Suppressor macrophage (primary cell): Measurements from ENCODE around the gene OSGIN1.

Source experiments
- DNase-seq, 4 experiments: peaks; one replicate each; pipeline ENCODE4 v3.0.0-alpha.2; 2020 to 2022
- total RNA-seq, 17 experiments: gene quantifications; one replicate each; lab custom pipeline; 2026; ENCODE audit warnings: mixed read lengths in 6 of 17, inconsistent platforms in 3 of 17; lab: John Stamatoyannopoulos, UW

Gene OSGIN1, protein sequence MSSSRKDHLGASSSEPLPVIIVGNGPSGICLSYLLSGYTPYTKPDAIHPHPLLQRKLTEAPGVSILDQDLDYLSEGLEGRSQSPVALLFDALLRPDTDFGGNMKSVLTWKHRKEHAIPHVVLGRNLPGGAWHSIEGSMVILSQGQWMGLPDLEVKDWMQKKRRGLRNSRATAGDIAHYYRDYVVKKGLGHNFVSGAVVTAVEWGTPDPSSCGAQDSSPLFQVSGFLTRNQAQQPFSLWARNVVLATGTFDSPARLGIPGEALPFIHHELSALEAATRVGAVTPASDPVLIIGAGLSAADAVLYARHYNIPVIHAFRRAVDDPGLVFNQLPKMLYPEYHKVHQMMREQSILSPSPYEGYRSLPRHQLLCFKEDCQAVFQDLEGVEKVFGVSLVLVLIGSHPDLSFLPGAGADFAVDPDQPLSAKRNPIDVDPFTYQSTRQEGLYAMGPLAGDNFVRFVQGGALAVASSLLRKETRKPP
- 1.6 to 33.0 (median 12.7) reads per million in 17 experiments for total RNA-seq

DNA sequence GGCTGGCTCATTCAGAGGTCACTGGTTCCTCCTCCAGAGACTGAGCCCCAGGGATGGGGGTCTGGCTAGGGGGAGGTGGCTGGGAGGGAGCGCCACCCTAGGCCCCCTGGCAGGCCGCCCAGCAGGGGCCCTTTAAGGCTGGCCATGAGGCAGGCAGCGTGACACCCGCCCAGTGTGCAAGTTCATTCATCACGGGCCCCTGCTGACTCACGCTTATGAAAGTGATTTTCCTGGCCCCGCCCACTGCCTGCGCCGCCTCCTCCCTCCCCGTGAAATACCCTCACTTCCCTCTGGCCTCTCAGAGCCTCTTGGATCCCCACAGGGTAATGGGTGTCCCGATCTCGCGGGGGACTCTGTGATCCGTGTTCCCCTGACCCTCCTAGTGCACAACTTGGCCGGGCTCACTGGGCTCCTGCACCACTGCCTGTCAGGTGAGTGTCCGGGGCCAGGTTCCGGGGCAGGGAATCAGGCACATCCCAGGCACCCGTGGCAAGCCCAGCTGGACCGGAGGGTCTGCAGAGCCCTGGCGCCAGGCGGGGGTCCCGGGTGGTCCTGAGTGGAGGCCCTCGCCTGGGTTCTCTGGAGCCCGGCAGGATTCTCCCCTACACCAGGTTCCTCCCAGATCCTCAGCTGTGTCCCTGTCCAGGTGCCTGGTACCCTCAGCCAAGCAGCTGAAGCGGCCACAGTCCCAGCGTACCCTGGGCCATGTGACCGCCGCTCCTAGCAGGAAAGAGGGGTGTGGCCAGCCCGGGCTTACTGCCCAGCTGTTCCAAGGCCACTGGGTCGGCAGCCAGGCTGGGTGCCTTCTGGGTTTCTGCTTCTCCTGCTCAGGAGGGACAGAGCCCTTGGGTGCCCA lies at the start of gene OSGIN1:
OSGIN1 (plus strand) TSS at position 301 of the 856 bp plus-strand sequence. CDS start 4,432 bp downstream, outside the sequence.
- DNase-seq, result peak; percentile 97 to 98 (median 98)

DNA sequence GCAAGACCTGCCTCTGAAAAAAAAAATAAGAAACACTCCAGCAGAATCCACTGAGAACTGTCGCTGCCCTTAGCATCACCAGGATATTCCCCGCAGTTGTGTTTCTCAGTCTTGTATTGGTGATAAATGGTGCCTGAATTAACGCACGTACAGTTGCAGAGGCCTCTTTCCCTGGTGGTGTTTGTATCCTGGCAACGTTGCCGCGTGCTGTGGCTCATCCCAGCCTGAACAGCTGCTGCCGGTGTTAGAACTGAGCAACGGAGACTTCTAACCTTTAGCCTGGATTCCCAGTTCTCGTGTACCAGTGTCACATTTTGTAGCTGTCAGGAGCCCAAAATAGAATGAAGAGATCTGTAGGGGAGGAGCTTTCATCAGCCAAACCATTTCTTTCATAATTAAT lies 49.3 kb upstream of the OSGIN1 start:
- DNase-seq, result no peak

DNA sequence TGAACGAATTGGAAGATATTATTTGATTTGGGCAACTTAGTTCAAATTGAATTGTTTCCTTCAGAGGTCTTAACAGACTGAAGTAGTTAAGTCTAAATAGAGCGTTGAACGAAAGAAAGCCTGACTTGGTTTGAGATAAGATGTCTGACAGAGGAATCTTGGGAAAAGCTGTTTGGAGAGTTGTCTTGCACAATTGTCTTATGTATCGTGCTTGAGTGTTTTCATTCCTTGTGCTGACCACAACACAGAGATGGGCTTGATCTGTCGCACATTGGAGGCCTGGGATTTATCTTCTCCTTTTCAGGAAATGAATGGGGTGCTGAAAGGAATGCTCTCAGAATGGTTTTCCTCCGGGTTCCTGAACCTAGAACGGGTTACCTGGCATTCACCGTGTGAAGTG lies 46.4 kb upstream of the OSGIN1 start:
- DNase-seq, result no peak

DNA sequence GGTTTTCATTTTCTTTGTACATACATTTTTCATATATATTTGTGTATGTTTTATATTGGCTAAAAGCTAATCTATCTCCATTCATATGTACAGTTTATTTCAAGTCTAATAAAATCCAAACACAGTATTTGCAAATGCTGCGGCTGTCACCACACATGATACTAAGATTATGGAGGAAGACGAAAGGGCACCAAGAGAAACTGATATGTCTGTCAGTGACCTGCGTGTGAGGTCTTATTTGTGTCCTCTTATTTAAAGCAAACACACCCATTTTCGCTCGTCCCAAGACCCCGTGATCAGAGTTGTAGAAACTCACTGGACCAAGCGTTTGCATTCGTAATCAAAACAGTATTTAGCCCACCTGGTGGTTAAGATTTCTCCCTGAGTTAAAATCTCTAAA lies 45.9 kb upstream of the OSGIN1 start:
- no peak for DNase-seq

DNA sequence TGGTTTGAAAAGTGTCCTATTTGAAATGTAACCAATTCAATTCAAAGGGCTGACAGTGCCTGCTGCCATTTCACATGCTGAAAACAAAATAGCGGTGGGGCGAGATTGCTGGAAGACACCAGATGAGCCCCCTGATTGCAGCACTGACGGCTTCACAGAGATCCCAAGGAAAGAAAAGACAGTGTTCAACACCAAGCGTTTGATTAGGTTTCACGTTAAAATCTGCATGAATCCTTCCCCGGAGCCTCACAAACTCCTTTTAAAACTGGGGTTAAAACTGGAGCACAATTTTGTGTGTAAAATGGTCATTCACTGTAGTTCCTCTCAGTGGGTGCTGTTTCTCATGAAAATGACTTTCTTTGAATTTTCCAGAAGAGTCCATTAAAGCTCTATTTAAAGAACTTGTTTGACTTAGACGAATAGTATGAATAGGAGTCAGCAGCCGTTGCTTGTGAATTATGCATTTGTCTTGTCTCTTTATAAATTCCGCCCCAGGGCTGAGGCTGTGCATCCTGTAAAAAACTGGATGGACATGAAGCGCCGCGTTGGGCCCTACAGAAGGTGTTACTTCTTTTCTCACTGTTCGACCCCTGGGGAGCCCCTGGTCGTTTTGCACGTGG lies 45.3 kb upstream of the OSGIN1 start:
- no peak for DNase-seq

DNA sequence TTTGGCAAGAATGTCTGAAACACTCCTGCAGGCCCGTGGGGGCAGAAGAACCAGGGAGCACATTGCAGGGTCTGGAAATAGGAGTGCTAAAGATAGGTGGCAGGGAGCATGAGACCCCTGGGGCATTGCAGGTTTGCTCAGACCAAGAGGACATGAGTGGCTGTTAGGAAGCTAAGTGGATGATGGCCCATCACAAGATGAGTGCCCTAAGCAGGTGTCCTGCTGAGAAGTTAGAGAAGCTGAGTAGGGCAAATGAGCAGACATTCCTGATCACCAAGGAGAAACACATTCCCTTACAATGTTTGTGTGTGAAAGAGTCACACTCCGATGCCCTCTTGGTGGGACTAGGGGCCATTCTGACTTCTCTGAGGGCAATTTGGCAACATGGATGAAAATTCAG lies 44.2 kb upstream of the OSGIN1 start:
- no peak for DNase-seq

DNA sequence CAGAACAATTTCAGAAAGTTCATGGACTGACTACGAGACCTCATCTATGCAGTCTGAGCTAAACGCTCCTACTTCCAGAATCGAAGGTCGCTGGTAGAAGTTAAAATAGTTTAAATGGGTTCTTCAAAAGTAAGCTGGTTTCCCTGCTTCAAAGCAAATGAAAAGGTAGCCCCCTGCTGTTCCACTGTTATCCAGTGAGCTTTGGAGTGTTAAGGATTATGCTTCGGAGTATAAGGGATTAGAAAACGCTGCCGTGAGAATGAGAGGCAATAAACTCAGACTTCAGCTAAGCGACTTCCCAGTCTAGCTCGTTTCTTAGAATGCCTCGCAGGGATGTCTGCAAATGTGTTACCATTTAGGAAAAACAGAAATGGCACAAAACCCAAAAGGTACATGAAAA lies 41.8 kb upstream of the OSGIN1 start:
- no peak for DNase-seq

DNA sequence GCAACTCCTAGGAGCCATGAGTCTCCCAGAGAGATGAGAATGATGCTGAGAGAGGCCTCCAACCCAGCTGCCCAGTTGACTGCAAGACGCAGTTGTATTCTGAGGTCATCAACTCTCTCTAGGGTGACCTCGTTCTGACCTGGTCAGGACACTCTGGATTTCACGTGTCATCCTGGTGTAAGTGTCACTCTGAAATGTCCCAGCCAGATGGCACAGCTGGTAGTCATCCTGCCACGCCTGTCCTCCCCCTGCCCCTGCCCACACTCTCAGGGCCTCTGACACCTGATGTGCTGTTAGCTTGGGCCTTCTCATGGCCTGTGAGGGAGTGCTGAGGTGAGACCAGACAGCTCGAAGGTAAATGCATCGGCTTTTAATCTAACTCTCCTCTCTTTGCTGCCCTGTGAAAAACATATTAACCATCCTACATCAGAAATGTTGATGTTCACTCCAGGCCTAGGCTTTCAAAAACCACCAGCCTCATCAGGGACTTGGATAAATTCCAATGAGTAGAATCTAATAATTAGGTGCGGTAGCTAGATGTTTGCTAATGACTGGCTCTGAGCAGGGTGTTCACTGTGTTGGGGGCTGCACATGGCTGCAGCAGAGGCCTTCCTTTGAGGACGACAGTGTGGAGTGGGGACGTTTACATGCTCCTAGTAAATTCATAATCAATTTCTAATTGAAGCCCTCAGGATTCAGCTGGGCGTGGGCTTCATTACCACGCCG lies 40.4 kb upstream of the OSGIN1 start:
- DNase-seq, result no peak

DNA sequence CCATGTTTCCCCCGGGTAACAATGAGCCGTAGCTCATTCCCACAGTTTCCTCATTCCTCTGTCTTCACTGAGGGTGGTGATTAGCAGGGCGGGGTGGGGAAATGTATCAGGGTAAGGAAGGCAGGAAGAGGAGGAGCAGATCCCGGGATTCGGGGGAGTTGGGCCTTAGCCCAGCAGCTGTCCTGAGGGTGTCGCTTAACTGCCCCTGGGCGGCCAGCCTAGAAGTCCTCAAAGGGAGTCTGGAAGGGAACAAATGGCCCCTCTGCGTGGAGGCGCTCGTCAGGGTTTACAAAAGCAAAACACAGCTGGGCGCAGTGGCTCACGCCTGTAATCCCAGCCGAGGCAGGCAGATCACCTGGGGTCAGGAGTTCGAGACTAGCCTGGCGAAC lies 39.8 kb upstream of the OSGIN1 start:
- DNase-seq, result no peak

DNA sequence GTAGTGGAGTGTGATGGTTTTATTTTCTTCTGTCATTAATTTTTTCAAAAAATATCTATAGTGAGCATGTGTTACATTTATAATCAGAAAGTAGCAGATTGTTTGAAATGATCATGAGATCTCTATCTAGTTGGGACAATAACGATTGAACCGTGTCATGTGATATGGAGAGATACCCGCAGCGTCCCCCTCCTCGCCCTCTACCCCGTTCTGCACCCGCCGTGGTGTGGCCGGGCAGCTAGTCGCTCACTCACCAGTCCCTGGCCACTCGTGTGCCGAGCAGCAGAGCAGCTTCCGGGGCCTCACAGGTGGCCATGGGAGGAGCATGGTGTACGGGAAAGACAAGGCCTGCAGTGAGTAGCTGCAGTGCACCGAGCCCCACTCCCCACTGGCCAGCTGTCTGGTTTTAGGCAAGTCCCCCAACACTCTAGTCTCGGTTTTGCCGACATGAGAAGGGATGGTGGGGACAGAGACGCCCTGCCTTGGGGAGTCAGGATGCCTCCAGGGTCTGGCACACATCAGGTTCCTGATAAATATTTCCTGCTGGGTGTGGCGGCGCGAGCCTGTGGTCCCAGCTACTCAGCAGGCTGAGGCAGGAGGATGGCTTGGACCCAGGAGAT lies 38.8 kb upstream of the OSGIN1 start:
- DNase-seq, result no peak

DNA sequence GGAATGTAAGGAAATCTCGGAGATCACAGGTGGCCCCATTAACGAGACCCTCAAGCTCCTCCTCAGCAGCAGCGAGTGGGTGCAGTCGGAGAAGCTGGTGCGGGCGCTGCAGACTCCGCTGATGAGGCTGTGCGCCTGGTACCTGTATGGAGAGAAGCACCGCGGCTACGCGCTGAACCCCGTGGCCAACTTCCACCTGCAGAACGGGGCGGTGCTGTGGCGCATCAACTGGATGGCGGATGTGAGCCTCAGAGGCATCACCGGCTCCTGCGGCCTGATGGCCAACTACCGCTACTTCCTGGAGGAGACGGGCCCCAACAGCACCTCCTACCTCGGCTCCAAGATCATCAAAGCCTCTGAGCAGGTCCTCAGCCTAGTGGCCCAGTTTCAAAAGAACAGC lies 38.0 kb upstream of the OSGIN1 start:
- DNase-seq, result no peak

DNA sequence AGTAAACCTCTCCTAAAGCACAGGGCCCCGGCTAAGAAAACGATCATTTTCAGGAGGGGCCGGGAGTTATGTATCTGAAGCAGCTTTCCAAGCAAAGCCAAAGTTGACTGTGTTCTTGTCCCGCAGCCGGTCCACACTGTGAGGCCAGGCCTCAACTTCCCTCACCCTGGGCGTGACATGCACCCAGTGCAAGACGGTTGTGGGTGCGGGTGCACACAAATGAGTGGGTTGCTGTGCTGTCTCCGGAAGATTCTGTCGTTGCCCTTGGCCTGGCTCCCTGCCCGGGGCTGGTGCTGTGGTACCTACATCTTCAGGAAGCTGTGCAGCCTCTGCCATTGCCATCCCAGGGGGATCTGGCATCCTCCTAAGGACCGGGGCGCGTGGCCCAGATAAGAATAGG lies 37.5 kb upstream of the OSGIN1 start:
- no peak for DNase-seq

DNA sequence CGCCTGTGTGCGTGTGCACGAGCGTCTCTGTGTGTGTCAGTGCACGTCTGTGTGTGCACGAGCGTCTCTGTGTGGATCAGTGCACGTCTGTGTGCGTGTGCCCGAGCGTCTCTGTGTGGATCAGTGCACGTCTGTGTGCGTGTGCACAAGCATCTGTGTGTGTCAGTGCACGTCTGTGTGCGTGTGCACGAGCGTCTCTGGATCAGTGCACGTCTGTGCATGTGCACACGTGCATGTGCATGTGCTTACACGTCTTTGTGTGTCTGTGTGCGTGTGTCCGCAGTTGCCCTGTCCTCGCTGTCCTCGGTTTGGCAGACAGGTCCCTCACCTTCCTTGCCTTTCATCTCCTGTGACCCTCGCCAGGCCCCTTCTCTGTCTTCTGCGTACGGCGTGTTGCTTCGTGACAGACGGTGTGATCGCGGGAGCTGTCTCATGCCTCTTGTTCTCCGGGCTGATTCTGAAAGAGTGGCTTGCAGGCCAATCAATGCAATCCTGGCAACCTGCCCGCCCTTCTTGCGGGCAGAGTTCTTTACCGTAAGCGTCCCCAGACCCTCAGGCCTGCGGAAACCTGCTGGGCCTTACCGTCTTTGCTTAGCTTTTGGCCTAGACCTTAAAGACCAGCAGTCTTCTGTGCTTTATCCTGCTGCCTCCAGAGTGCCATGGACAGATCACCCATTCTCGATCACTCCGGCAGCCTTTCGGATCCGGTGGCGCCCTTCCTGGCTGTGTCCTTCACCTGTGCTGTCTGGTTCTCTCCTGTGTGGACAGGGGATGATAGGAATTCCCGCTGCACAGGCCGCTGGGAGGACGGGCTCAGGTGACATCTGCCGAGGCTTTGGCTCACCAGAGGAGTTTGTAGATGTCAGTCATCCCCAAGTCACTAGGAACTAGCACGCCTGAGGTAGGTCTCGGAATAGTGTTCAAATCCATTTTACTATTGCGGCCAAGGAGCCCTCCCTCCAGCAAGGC lies 35.6 kb upstream of the OSGIN1 start:
- DNase-seq, result no peak

DNA sequence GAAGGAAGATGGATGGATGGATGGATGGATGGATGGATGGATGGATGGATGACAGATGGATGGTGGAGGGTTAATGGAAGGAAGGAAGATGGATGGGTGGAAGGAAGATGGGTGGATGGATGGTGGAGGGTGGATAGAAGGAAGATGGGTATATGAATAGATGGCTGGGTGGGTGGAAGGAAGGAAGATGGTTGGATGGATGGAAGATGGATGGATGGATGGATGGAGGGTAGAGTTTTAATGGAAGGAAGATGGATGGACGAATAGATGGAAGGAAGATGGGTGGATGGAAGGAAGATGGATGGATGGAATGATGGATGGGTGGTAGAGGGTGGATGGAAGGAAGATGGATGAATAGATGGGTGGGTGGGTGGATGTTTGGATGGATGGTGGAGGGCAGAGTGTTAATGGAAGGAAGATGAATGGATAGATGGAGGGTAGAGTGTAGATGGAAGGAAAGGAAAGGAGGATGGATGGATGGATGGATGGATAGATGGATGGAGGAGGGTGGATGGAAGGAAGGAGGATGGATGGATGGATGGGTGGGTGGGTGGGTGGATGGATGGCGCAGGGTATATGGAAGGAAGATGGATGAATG lies 32.0 kb upstream of the OSGIN1 start:
- no peak for DNase-seq

DNA sequence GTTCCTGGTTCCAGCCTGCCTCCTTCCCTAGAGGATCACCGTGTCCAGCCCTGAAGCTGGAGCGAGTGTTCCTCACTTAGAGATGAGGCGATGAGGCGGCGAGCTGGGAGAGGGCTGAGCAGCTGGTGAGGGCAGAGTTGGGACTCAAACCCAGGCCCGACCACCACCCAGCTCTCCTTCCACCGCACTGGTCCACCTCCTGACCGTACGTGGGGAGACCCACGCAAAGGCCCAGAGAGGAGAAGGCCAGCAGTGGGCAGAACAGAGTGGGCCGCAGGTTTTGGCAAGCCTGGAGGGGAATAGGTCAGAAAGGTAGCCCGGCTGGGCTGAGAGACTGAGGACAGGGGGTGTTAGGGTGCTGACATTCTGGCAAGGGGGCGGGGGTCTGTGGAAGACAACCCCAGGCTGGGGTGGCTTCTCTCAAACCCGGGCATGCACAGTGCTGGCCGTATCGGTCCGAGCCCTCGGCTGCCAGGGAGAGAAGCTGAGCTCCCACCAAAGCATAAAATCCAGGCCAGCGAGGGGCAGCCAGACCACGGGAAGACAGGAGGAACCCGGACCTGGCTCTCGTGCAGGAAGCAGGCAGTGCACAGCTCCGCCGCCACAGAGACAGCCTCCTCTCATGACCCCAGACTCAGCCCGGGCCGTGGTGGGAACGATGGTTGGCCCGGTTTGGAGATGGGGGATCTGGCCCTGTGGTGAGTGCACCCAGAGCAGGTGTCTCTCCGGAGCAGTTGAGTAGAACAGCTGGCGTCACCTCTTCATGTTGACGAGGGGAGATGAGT lies 29.3 kb upstream of the OSGIN1 start:
- no peak for DNase-seq

DNA sequence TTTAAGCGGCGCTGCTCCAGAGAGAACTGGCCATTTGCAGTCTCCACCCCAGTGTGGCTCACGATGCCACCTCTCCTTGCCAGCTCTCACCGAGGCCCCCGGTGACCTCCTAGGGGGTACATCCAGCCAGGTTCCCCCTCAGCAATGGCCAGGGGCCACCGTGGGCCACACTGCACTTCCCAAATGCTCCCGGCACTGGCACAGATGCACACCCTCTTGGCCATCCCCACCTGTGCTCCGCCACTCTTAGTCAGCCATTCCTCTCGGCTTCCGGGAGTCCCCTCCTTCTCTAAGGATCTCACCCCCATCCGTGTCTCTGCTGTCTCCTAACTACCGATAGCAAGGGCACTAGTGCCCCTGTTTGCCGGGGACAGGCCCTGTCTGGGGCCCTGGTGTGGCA lies 28.4 kb upstream of the OSGIN1 start:
- no peak for DNase-seq

DNA sequence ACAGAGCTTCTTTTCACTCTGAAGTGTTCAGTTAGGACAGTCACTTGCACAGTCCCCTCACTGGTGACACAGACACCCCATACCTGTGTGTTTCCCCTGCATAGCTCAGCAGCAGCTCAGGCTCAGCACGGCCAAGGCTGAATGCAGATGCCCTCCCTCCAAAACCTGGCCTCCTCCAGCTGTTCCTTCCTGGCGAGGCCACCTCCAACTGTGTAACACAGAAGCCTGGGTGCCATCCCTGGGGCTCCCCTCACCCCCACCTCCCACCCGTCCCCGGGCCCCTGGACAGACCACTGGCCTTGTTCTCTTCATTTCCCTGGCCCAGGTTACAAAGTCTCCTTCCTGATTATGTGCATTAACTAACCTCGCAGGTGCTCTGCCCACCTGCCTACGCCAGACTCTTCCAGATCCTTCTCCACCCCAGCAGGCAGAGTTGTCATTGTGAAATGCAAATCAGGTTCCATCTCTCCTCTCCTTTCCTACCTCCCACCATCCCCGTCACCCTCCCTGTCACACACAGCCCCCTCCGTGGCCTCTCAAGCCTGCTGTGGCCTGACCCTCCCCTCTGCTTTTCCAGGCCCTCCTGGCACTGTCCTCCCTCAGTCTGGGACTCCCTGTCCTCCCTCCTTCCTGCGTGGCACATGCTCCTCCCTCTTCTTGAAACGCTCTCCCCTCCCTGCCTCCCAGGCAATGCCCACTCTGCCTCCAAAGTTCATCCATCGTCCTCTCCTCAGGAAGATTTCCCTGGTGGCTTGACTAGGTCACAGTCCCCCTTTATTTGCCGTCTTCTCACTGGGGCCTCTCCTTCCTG lies 27.7 kb upstream of the OSGIN1 start:
- DNase-seq, result no peak

DNA sequence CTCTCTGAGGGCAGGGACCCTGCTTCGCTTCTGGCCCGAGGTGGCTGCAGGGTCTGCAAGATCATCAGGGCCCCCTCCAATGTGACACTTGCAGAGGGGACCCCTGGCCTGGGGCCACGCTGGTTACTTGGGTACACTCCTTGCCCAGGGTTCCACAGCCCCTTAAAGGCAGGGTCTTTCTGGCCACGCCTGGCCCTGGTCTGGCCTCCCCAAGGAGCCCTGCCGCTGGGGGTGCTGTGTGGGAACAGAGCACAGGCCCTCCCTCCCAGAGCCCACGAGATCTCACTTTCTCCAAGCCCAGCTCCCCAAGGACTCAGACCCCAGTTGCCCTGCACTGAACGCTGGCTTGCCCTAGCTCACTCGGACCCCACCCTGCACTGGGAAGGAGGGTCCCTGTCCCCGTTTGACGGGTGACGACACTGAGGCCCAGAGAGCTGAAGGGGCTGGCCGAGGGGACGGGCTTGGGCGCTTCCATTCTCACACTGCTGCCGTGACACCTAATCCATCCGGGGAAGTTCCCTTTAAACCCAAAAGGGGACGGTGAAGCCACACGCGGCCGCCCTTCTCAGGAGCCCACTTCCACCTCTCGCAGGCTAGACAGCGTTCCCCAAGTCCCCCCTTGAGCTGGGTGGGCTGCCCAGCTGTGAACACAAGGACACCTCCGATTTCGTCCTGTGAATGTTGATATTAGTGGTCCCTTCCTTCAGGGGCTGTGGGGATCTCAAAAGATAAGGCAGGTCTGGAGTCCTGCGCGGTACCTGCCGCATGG lies 26.9 kb upstream of the OSGIN1 start:
- DNase-seq, result no peak
